Dedifferentiated amniotic fluid mesenchymal stem cell (primary cell): ENCODE measurements around the gene IMMP2L.
A peak's percentile ranks its signal among the peaks of the same experiment; 100 is the strongest.
"Not testable (repeated sequence)": the region's sequence is repeated elsewhere in the genome, so short reads cannot be mapped to it uniquely, and the experiment has no call there.

ENCODE experiments used
- DNase-seq: peaks from one replicate; pipeline ENCODE4 v3.0.0-alpha.2; 2016; ENCODE audit errors: extremely low spot score

Gene IMMP2L

DNA sequence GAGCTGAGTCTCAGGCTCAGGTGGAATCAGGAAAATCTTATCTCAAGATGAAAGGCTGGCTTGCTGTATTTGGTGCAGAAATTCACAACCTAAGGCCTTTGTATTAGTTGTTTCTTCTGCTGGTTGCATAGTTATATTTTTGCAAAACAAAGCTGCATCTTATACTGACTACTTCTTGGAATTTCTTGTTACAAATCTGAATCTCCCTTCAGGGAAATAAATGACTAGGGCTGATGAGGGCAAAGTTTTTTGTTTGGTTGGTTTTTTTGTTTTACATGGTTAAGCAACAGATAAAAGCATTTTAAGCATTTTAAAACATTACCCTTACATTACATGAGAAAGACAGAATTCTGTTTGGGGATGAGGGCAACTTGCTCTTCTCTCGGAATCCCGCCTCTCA, 485.3 kb downstream of the IMMP2L start:
- DNase-seq = no peak

DNA sequence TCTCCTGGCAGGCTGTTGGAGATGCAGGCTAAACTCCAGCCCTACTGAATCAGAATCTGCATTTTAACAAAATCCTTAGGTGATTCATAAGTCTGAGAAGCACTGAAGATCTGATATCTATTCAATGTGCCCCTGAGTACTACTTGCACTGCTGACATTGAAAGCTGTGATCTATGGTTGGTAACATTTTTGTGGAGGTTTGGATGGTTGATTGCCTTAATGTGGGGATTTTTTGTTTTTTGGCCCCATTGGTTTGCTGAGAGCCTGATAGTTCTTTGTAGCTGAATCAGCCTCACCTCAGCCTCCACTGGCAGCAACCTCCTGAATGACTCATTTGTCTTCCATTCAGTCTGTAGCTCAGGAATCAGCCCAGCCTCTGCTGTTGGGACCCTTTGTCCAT, 486.1 kb downstream of the IMMP2L start:
- DNase-seq = no peak

DNA sequence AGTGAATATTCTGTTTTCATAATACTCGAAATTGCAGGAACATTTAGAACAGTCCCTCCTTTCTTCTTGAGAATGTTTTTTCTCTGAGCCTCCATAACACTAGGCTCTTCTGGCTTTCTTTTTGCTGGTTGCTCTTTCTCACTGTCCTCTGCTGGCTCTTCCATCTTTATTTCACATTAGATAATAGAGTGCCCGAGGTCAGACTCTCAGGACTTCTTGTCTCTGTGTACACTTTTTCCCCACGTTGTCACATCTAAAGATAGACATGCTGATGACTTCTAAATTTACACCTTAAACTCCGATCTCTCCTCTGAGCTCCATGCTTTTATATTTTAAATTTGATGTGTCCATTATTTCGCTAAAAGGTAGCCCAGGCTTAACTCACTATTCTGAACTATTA, 486.8 kb downstream of the IMMP2L start:
- no peak for DNase-seq

DNA sequence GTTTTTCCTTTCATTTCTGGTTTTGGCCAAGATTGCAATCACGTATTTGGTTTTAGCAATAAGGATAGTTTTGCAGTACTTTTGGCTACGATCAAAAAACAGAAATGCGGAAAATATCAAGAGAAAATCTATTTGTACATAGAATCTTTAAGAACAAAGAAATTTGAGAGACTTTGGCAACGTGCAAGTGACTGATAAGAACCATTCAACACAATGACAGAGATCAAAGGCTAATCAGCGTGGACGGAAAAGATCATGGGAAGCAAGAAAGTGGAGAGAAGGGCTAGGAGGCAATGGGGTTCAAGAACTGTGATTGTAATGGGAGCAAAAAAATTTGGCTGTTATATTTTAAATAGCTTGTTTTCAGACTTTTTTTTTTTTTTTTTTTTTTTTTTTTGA, 487.5 kb downstream of the IMMP2L start:
- DNase-seq = no peak

DNA sequence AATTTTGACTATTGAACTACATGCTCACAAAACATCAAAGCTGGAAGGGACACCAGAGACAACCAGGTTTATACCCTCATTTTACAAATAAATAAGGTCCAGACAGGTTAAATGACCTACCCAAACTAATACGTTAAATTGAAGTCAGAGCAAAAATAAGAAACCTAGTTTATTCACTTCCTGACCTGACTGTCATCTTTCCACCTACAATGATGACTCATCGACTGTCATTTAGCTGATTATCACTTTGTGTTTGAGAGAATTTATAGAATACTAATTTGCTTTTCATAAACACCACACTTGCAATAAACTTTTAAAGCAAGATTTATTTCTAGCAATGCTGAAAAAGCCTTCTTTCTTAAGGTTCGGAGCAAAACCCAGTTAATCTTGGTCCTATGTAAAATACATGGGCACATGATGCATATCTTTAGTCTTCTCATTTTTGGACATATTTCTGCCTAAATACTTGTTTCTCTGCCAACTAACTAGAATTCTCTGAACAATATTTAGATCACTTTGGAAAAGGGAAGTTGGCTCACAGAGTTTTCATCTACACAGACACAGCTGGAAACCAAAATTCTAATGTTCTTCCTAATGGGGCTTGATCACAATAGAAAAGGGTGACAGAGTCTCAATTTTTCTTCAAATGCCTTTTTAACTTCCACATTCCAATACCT, 488.1 kb downstream of the IMMP2L start:
- DNase-seq = no peak

DNA sequence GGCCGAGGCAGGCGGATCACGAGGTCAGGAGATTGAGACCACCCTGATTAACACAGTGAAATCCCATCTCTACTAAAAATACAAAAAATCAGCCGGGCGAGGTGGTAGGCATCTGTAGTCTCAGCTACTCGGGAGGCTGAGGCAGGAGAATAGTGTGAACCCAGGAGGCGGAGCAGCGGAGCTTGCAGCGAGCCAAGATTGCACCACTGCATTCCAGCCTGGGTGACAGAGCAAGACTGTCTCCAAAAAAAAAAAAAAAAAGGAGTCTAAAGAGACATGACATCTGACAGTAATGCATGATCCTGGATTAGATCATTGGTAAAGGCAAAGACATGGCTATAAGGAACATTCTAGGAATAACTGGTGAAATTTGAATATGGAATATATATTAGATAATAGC, 489.6 kb downstream of the IMMP2L start:
- DNase-seq = not testable (repeated sequence)

DNA sequence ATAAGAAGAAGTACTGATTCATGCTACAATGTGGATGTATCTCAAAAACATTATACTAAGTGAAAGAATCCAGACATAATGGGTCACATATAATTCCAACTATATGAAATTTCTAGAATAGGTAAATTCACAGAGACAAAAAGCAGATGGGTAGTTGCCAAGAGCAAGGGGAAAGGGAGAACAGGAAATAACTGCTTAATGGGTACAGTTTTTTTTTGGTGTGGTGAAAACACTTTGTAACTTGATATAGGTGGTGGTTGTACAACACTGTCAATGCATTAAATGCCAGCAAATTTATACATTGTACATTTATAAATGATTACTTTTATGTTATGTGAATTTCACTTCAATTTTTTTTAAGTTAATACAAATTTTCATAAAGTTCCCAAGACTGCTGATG, 490.7 kb downstream of the IMMP2L start:
- no peak for DNase-seq

DNA sequence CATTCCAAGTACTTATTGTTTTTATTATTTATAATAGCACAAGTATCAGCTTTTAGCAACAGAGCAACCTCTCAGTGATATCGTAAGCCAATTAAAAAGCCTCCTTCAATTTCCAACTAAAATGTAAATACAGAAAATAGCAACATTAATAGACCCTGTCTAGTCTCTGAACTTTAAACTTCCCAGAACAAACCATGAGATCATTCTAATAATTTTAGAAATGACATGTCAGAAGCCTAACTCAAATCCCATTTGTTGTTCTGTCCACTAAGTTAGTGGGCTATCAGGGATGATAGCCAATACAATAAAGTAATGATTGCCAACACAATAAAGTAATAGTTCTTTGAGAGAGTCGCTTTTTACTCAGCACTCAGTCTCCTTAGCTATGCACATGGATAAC, 493.7 kb downstream of the IMMP2L start:
- DNase-seq = no peak

DNA sequence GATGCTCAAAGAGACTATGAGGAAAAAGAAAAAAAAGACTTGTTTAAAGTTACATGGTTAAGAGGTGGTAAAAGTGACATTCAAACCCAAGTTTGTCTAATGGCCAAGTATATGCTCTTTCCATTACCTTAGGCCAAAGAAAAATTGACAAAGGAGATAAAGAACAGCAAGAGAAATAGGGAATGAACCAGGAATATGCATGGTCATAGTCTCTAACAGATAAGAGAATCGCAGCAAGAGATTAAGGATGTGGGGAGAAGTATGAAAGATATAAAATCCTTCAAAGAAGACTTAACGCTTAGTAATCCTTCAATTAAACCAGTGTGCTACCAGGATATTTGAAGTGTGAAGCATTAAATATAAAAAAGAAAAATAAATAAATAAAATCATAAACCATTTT, 494.6 kb downstream of the IMMP2L start:
- DNase-seq = no peak

DNA sequence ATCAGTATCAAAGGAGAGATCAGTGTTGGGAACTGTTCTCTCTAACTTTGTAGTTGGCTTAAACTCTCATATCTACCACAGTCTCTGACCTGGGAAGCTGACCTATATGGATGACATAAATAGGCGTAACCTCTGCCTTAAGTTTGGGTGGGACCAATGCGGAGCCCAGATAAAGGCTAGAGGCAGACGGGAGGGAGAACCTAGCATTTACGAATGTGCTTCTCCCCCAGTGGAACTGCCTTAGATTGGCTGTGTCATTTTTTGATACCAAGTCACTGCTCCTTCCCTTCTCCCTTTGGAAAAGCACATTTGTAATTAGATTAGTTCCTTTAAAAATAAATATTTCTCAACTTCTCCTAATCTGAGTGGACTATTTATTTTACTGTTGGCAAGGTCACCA, 495.0 kb downstream of the IMMP2L start:
- DNase-seq = no peak

DNA sequence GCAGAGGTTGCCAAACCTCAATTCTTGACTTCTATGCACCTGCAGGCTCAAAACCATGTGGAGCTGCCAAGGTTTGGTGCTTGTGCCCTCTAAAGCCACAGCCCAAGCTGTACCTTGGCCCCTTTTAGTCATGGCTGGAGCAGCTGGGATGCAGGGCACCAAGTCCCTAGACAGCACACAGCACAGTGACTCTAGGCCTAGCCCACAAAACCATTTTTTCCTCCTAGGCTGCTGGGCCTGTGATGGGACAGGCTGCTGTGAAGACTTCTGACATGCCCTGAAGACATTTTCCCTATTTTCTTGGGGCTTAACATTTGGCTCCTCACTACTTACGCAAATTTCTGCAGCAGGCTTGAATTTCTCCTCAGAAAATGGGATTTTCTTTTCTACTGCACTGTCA, 499.1 kb downstream of the IMMP2L start:
- DNase-seq = no peak

DNA sequence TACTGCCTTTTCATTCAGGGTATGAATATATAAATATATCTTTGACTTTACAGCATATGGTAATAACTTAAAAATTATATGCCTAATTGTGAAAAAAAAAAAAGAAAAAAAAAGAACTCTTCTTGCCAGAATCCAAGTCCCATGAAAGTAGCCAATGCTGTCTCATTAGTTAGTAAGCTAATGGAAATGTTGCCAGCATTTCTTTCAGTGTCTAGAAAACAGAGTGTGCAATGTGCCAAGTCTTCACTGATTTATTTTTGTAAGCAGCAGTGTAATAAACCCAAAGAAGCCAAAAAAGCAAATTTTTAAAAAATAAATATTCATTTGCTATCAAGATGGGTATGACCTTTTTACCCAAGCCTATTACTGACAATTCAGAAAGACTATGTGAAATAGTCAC, 502.5 kb downstream of the IMMP2L start:
- DNase-seq = no peak

DNA sequence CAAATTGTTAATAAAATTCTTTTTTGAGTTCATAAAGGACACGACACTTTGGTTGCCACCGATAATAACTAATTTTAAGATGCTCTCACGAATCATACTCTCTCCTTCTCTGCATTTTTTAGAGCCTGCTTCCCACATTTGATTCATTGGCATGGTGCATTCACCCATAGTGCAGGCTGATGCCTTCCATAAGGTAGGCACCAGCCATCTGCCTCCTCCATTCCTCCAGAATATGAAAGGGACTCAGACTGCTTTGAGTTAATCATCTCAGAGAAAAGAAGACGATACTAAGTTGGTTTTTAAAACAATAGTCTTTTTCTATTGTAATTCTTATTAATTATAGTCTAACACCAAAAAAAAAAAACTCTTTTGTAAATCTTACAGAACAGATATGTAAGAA, 505.2 kb downstream of the IMMP2L start:
- DNase-seq = no peak

DNA sequence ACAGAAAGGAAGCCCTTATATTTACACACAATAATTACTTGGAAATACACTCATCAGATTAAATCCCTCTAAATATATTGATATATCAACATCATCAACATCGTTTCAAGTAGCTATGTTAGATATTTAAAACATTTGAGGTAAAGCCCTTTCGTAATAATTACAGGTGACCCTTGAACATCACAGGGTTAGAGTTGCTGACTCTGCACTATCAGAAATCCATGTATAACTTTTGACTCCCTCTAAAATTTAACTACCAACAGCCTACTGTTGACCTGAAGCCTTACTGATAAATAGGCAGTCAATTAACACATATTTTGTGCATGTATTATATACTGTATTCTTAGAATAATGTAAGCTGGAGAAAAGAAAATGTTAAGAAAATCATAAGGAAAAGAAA, 505.9 kb downstream of the IMMP2L start:
- DNase-seq = no peak

DNA sequence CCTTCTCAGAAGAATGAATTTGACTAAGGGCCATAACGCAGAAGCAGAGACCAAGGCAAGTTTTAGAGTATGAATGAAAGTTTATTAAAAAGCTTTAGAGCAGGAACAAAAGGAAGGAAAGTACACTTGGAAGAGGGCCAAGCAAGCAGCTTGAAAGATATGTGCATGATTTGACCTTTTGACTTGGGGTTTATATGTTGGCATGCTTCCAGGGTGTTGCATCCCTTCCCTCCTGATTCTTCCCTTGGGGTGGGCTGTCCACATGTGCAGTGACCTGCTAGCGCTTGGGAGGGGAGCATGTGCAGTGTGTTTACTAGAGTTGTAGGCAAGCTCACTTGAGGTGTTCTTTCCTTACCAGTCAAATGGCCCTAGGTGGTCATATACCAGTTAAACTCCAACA, 509.3 kb downstream of the IMMP2L start:
- no peak for DNase-seq

DNA sequence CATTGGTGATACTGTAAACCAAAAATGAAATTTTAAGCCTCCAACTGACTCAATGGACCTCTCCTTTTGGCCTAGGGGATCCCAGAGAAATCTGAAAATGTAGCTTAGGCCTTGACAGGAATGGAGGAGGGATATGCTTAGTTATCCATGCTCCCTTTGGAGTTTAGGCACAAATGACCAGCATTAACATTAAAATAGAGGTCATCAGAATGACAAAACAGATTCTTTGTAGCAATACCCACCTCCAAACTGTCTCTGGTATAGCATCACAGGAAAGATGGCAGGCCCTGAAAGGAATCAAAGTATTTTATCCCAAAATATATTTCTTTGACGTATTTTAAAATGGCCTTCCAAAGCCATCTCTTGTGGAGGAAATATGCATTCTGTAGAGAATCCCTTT, 510.5 kb downstream of the IMMP2L start:
- DNase-seq = no peak

DNA sequence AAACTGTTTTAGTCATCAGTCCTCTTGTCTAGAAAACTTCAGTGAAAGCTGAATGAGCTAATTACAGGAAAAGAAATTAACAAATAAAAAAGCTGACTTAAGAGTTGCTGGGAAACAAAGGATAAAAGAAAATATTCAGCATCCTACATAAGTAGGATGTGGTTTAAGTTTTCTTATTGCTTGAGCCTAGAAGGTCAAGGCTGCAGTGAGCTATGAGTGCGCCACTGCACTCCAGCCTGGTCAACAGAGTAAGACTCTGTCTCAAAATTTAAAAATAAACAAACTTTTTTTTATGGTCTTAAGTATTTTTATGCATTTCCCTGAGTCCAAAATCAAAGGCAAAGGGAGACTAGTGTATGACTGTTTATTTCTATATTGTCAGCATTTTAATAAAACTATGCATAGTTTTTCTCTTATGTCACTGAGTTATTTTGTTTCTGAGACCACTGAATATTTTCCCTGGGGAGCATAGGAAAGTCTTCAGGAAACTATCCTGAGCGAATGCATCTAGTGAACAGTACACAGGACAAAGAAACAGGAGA, 511.3 kb downstream of the IMMP2L start:
- no peak for DNase-seq

DNA sequence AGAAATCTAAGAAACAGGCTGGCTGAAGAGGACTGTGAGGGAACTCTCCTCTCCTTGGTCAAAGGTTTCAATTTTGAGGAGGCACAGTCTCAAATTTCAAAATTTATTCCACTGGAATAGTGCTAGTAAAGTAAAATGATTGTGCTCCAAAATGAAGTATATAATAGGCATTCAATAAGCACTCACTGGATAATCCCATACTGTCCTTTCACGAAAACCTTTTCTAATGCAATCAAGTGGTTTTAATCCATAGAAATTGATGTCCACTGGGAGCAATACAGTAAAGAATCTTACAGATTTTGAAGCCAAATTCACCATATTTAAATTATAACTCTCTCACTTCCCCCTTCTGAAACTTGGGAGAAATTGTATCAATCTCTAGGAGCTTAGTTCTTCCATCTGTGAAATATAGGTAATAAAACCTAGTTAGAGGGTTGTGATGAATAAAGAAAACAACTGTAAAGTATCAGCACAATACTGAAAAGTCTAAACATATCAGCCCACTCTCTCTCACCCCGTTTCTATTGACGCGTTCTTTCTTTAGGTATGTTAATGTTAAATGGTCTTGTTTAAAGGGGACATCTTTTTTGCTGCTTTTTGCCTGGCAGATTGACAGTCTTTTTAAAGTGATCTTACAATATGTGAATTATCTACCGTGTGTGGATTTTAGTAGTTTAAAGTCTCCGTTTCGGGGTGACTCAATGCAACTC, 512.2 kb downstream of the IMMP2L start:
- DNase-seq = no peak

DNA sequence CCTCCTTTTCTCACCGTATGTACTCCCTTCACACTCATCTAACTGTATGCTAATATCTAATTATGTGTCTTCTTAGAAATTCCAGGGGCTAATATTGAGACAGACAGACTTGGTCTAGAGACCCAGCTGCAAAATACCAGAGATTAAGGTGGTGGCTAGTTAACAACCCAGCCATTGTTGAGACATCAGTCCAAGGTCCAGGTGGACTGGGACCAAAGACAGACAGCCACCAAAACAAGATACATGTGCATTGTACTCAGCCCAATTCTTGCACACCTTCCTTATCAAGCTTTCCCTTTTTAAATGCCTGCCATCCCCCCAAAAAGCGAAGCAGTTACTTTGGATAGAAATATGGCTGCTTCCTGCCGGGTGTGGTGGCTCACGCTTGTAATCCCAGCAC, 514.7 kb downstream of the IMMP2L start:
- DNase-seq = no peak

DNA sequence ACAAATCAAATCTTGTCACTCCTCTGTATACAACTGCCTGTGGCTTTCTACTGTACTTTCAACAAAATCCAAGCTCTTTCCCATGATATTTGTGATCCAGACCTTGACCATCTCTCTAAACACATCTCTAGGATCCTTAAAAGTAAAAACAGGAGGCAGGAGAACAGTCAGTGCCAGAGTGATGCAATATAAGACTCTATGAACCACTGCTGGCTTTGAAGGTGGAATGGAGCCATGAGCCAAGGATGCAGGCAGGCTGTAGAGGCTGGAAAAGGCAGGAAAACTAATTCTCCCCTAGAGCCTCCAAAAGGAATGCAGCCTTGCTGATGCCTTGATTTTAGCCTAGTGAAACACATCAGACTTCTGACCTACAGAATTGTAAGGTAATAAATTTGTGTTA, 516.8 kb downstream of the IMMP2L start:
- peak; percentile 35 for DNase-seq

DNA sequence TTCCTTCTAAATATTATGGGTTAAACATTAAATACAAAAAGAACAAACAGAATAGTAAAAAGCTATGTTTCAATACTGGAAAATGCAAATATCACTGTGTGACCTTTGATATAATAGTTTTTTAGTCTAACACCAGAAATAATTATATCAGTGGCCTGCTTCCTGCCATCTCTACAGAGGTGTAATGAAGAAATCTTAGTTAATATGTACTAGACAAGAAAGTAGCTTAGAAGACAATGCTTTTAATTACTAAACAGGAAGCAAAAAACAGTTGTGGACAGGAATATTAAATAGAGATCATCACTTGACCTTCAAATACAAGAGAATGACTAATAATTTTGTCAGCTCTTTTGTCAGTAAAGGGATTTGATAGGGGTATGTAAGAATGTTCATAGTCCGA, 518.7 kb downstream of the IMMP2L start:
- no peak for DNase-seq

DNA sequence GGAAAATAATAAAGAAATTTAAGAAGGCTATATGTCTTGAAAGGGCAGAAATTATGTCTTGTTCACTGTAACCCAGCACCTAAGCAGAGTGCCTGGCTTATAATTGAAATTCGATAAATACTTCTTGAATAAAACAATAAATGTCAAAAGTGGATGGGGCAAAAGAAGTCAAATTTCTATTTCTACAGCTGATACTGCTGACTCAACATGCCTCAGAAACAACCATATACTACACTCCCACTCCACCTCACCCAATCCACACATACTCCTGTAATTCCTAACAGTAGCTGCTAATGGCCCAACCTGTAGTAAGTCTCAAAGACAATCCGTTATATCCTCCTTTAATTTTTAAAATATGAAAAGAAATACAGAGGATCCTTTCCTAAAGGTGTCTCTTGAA, 519.5 kb downstream of the IMMP2L start:
- no peak for DNase-seq

DNA sequence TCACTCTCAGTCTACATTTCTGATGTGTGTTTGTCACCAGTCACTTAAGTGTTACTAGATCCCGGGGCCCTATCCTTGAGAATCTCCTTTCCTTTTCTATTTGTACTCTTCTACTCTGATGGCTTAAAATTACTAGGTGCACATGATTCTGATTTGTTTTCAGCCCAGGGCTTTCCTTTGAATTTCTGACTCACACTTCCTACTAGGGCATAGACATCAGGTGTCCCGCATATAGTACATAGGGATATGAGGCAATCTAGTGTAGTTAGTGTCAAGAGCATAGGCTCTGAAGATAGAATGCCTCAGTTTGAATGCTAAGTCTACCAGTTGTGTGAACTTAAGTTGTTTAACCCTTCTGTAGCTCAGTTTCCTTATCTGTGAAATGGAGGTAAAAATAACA, 520.7 kb downstream of the IMMP2L start:
- no peak for DNase-seq

DNA sequence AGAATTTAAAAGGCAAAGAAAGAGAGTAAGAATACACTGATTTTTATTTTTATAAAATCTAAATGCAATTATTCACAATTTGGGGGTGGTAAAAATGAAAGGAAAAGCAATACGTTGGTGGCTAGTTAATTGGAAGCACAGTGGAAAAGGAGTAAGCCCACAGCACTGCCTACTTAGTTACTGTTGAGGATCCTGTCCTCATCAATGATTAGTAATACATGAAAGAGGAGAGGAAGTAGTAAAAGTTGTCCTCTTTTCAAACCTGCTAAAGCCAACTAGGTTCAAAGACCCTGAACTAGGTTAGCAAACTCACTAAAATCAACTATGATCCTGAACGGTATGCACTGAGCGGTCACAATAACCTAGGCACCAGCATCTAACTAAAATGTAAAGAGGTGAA, 524.1 kb downstream of the IMMP2L start:
- DNase-seq = no peak
